ENCODE results near the gene GRB2.

- TF ChIP-seq JUND (IDR thresholded peaks at IDR 0.05; ENCODE audit: low read length) (no peak), BRCA1 (IDR thresholded peaks at IDR 0.05; ENCODE audit: low read depth, low read length) (no peak), POLR2AphosphoS5 (IDR thresholded peaks at IDR 0.05; ENCODE audit: low read depth, low read length) (no peak), EZH2 (IDR thresholded peaks at IDR 0.05; ENCODE audit: low read depth, low read length, severe bottlenecking) (no peak), CBX5 (IDR thresholded peaks at IDR 0.05; ENCODE audit: low read depth, low read length) (no peak), SAP30 (IDR thresholded peaks at IDR 0.05; ENCODE audit: insufficient read depth, insufficient replicate concordance, low read length) (no peak), CREB1 (IDR thresholded peaks at IDR 0.05) (no peak), SUZ12 (IDR thresholded peaks at IDR 0.05; ENCODE audit: low read length) (no peak), CHD2 (IDR thresholded peaks at IDR 0.05; ENCODE audit: low read length) (no peak), POLR2A (IDR thresholded peaks at IDR 0.05; ENCODE audit: control extremely low read depth in 1 of 2, low read depth in 2 of 2, low read length in 2 of 2) (no peak), ZNF274 (IDR thresholded peaks at IDR 0.05; ENCODE audit: borderline replicate concordance, extremely low read depth, low read length) (no peak)
- TF ChIP-seq, protein P1, sequence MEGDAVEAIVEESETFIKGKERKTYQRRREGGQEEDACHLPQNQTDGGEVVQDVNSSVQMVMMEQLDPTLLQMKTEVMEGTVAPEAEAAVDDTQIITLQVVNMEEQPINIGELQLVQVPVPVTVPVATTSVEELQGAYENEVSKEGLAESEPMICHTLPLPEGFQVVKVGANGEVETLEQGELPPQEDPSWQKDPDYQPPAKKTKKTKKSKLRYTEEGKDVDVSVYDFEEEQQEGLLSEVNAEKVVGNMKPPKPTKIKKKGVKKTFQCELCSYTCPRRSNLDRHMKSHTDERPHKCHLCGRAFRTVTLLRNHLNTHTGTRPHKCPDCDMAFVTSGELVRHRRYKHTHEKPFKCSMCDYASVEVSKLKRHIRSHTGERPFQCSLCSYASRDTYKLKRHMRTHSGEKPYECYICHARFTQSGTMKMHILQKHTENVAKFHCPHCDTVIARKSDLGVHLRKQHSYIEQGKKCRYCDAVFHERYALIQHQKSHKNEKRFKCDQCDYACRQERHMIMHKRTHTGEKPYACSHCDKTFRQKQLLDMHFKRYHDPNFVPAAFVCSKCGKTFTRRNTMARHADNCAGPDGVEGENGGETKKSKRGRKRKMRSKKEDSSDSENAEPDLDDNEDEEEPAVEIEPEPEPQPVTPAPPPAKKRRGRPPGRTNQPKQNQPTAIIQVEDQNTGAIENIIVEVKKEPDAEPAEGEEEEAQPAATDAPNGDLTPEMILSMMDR (IDR thresholded peaks at IDR 0.05; ENCODE audit: control extremely low read depth in 1 of 3, insufficient read depth in 1 of 3, low read depth in 1 of 3, low read length in 3 of 3): no peak
Measured at GRCh38 chr17:75390982-75391381, 14.5 kb downstream of the GRB2 start.

Measured in H1 (cell line).